NCI-H2107 (cell line): ENCODE results near the gene TECPR2.
A peak's percentile ranks its signal among the peaks of the same experiment; 100 is the strongest.
"Not testable (repeated sequence)": the region's sequence is repeated elsewhere in the genome, so short reads cannot be mapped to it uniquely, and the experiment has no call there.

Experiments
- DNase-seq: peaks from one replicate; lab custom pipeline; 2025; lab: John Stamatoyannopoulos, UW

TECPR2 gene

GRCh38 chr14:102528431-102529170 lies 165.9 kb downstream of the TECPR2 start:
- DNase-seq: no peak

GRCh38 chr14:102530828-102531478 lies 168.2 kb downstream of the TECPR2 start:
- DNase-seq: no peak

GRCh38 chr14:102532204-102532658 lies 169.5 kb downstream of the TECPR2 start:
- no peak for DNase-seq

- DNase-seq: no peak
Measured at GRCh38 chr14:102537981-102538601, 175.3 kb downstream of the TECPR2 start.

- no peak for DNase-seq
Measured at GRCh38 chr14:102538602-102539543, 176.1 kb downstream of the TECPR2 start.

- DNase-seq: peak; percentile 94
Measured at GRCh38 chr14:102539544-102540314, 177.0 kb downstream of the TECPR2 start.

GRCh38 chr14:102540315-102541028 lies 177.7 kb downstream of the TECPR2 start:
- DNase-seq: peak; percentile 96

- not testable (repeated sequence) for DNase-seq
Measured at GRCh38 chr14:102541029-102541491, 178.3 kb downstream of the TECPR2 start.

GRCh38 chr14:102541771-102542170 lies 179.0 kb downstream of the TECPR2 start:
- DNase-seq: no peak

GRCh38 chr14:102544046-102544746 lies 181.5 kb downstream of the TECPR2 start:
- DNase-seq: no peak

- DNase-seq: no peak
Measured at GRCh38 chr14:102544747-102545460, 182.2 kb downstream of the TECPR2 start.

GRCh38 chr14:102545461-102546265 lies 182.9 kb downstream of the TECPR2 start:
- no peak for DNase-seq

- no peak for DNase-seq
Measured at GRCh38 chr14:102548616-102549240, 186.0 kb downstream of the TECPR2 start.

GRCh38 chr14:102550927-102551401 lies 188.2 kb downstream of the TECPR2 start:
- not testable (repeated sequence) for DNase-seq
